PC-9 (cell line): Measurements from ENCODE around the gene MAT2A. TPM values are rescaled to one million over a fixed set of nuclear protein-coding genes. Genes with fewer than 3 reads are reported as not detected.

ENCODE experiments used
- BruUV-seq: library from RNA; stranded (reverse); fragments of 400-500 nt; replicated peaks from 2 replicates; lab custom pipeline; 2021; lab: Mats Ljungman, UMichigan
- CTCF ChIA-PET: fragments of 300-600 bp; sonication (Branson Sonifier 250); formaldehyde crosslinking; loops from one replicate; lab custom pipeline; 2022; ENCODE audit warnings: antibody characterized with exemption; lab: Charles Lee
- POLR2A ChIA-PET: fragments of 300-600 bp; sonication (Branson Sonifier 250); formaldehyde crosslinking; loops from one replicate; lab custom pipeline; 2022; ENCODE audit warnings: antibody characterized with exemption; ENCODE audit not compliant: unreplicated experiment; lab: Charles Lee
- DNase-seq, 2 experiments: peaks; one replicate each; pipeline versions ENCODE4 v3.0.0 to v3.0.0-alpha.2; 2015 to 2022; ENCODE audit warnings: mixed read lengths in 1 of 2
- H2AFZ ChIP-seq: fragments of 200-600 bp; sonication (generic); 2 replicates; pipeline ENCODE4 v1.8.1; 2017; ENCODE audit warnings: antibody characterized with exemption
- H3F3A ChIP-seq: fragments of 200-600 bp; sonication (generic); 2 replicates; pipeline ENCODE4 v1.8.1; 2017; ENCODE audit warnings: antibody characterized with exemption, mild to moderate bottlenecking, low read depth; ENCODE audit not compliant: insufficient read depth
- H3K27ac ChIP-seq: fragments of 200-600 bp; sonication (generic); 2 replicates; pipeline ENCODE4 v1.6.1; 2016; ENCODE audit warnings: mixed run types
- H3K27me3 ChIP-seq: fragments of 200-600 bp; sonication (generic); 2 replicates; pipeline ENCODE4 v1.6.1; 2016; ENCODE audit warnings: low read depth, mixed run types; ENCODE audit not compliant: insufficient read depth
- H3K36me3 ChIP-seq: fragments of 200-600 bp; sonication (generic); 2 replicates; pipeline ENCODE4 v1.6.1; 2016; ENCODE audit warnings: low read depth, mixed run types
- H3K4me1 ChIP-seq: fragments of 200-600 bp; sonication (generic); replicated peaks from 2 replicates; pipeline ENCODE4 v1.6.1; 2016; ENCODE audit warnings: mixed run types; ENCODE audit not compliant: insufficient read depth
- H3K4me2 ChIP-seq: fragments of 200-600 bp; sonication (generic); 2 replicates; pipeline ENCODE4 v1.6.1; 2017; ENCODE audit warnings: mixed run types
- H3K4me3 ChIP-seq: fragments of 200-600 bp; sonication (generic); 2 replicates; pipeline ENCODE4 v1.6.1; 2016; ENCODE audit warnings: mixed run types
- H3K79me2 ChIP-seq: fragments of 200-600 bp; sonication (generic); 2 replicates; pipeline ENCODE4 v1.6.1; 2017; ENCODE audit warnings: low read depth, mixed run types
- H3K9me2 ChIP-seq: fragments of 200-600 bp; sonication (generic); 2 replicates; pipeline ENCODE4 v1.8.1; 2017; ENCODE audit warnings: mild to moderate bottlenecking; ENCODE audit not compliant: insufficient read depth
- H3K9me3 ChIP-seq: fragments of 200-600 bp; sonication (generic); 2 replicates; pipeline ENCODE4 v1.8.1; 2016; ENCODE audit warnings: low read depth; ENCODE audit not compliant: insufficient read depth
- H4K20me1 ChIP-seq: fragments of 200-600 bp; sonication (generic); 2 replicates; pipeline ENCODE4 v1.8.1; 2017; ENCODE audit not compliant: insufficient read depth
- CTCF ChIP-seq: fragments of 200-600 bp; sonication (generic); conservative IDR thresholded peaks from 2 replicates; pipeline ENCODE4 v1.6.1; 2017; ENCODE audit warnings: mixed run types, antibody characterized with exemption, mild to moderate bottlenecking, moderate library complexity
- EZH2 ChIP-seq: fragments of 200-600 bp; sonication (generic); IDR thresholded peaks from 2 replicates; pipeline ENCODE4 v1.8.0; 2017; ENCODE audit warnings: antibody characterized with exemption, low read depth
- intact Hi-C: fragments of 100-400 bp; cut with micrococcal nuclease; formaldehyde crosslinking; loops from one replicate; pipeline ENCODE4 v1.10.0; 2022; ENCODE audit not compliant: unreplicated experiment
- total RNA-seq: library from RNA; stranded (reverse); gene quantifications from 2 replicates; pipeline ENCODE4 v1.2.3, GENCODE V29; 2021

The MAT2A gene
- total RNA-seq, 1 experiment from 2014 or later, result 206 TPM

GRCh38 chr2:85496436-85496835 lies 42.5 kb upstream of the MAT2A start:
- no peak overlapping the region for H2AFZ ChIP-seq
- DNase-seq, result no peak
- H4K20me1 ChIP-seq, result no peaks in the 10 kb centered on the region
- H3F3A ChIP-seq, result peaks cover 20% of the 10 kb centered on the region
- BruUV-seq, result no TSS peak
- peaks cover 22% of the 10 kb centered on the region for H3K4me1 ChIP-seq
- no peaks in the 10 kb centered on the region for H3K9me3 ChIP-seq
- H3K36me3 ChIP-seq, result no peaks in the 10 kb centered on the region
- TF ChIP-seq EZH2 (no peak), CTCF (no peak)
- no peak overlapping the region for H3K4me2 ChIP-seq
- CTCF ChIA-PET, result no interaction called here
- no peaks in the 10 kb centered on the region for H3K9me2 ChIP-seq
- H3K27ac ChIP-seq, result no peak overlapping the region
- POLR2A ChIA-PET, result no interaction called here
- no peaks in the 10 kb centered on the region for H3K79me2 ChIP-seq
- intact Hi-C loops, result loop anchor here (5.0 kb wide), 1 partner anchor 39 kb away; no protein-coding TSS in a partner anchor
- no peak overlapping the region for H3K4me3 ChIP-seq
- H3K27me3 ChIP-seq, result no peaks in the 10 kb centered on the region

GRCh38 chr2:85497944-85498630 lies 40.9 kb upstream of the MAT2A start:
- POLR2A ChIA-PET, result interaction anchor here (0.6 kb wide), 1 partner anchor 185 kb away, joined by 3 read pairs; no protein-coding TSS in a partner anchor
- Histone ChIP-seq H3K9me3 (no peaks in the 10 kb centered on the region), H3K27ac (peak overlapping the region; percentile 49; the same call in 1 of the 2 replicates), H3K27me3 (no peaks in the 10 kb centered on the region), H3K4me2 (no peak overlapping the region), H3K79me2 (no peaks in the 10 kb centered on the region), H3K9me2 (no peaks in the 10 kb centered on the region), H3K4me3 (no peak overlapping the region), H4K20me1 (no peaks in the 10 kb centered on the region), H3K36me3 (no peaks in the 10 kb centered on the region), H3K4me1 (peaks cover 31% of the 10 kb centered on the region), H2AFZ (no peak overlapping the region), H3F3A (peaks cover 23% of the 10 kb centered on the region)
- intact Hi-C loops, result loop anchor here (5.0 kb wide), 1 partner anchor 41 kb away; no protein-coding TSS in a partner anchor
- TF ChIP-seq EZH2 (no peak), CTCF (no peak)
- BruUV-seq, result no TSS peak
- CTCF ChIA-PET, result no interaction called here
- DNase-seq, result no peak

- Histone ChIP-seq H3K4me3 (no peak overlapping the region), H3K27ac (no peak overlapping the region), H3K79me2 (no peaks in the 10 kb centered on the region), H3K27me3 (no peaks in the 10 kb centered on the region), H3K9me2 (no peaks in the 10 kb centered on the region), H2AFZ (no peak overlapping the region), H3K36me3 (no peaks in the 10 kb centered on the region), H4K20me1 (no peaks in the 10 kb centered on the region), H3K4me2 (no peak overlapping the region), H3F3A (peaks cover 50% of the 10 kb centered on the region), H3K4me1 (peaks cover 61% of the 10 kb centered on the region), H3K9me3 (no peaks in the 10 kb centered on the region)
- ChIA-PET CTCF (no interaction called here), POLR2A (interaction anchor here (0.5 kb wide), 1 partner anchor 173 kb away, joined by 3 read pairs; the partner anchor contains the start of gene TGOLN2)
- TF ChIP-seq CTCF (no peak), EZH2 (no peak)
- no TSS peak for BruUV-seq
- intact Hi-C loops, result no loop called here
- no peak for DNase-seq
Measured at GRCh38 chr2:85501248-85501647, 37.7 kb upstream of the MAT2A start.
